Hippocampal formation (tissue), 2 donors: Measurements from ENCODE around the gene OR52B6.
"Not testable (repeated sequence)": the region's sequence is repeated elsewhere in the genome, so short reads cannot be mapped to it uniquely, and the experiment has no call there.

Source experiments
- DNase-seq, 2 donors: peaks; one replicate each; lab custom pipeline; 2025; lab: John Stamatoyannopoulos, UW

Gene OR52B6

GRCh38 chr11:5580577-5580976, at the start of gene OR52B6:
TSS of gene OR52B6 (plus strand) at chr11:5580877. CDS start at chr11:5580877, 0 bp downstream.
- DNase-seq: no peak

GRCh38 chr11:5531053-5531831, 49.4 kb upstream of the OR52B6 start:
- DNase-seq: no peak

DNA sequence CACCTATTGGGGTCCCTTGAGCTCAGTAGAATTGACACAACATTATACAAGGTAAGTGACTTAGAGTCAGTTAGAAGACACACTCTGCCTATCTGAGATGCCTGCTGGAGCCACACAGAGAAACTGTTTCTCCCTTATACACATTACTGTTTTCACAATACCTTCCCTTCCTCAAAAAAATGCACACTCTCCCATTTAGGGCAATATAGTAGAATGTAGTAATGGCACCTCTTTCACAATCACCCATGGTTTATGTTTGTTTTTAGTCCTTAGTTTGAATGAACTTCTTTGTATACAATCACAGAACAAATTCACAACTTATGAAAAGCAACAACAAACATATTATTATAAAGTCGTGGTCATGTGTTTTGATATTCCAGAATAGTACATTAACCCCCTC, 46.6 kb upstream of the OR52B6 start:
- DNase-seq: no peak

GRCh38 chr11:5536482-5536881, 44.2 kb upstream of the OR52B6 start:
- DNase-seq: no peak

DNA sequence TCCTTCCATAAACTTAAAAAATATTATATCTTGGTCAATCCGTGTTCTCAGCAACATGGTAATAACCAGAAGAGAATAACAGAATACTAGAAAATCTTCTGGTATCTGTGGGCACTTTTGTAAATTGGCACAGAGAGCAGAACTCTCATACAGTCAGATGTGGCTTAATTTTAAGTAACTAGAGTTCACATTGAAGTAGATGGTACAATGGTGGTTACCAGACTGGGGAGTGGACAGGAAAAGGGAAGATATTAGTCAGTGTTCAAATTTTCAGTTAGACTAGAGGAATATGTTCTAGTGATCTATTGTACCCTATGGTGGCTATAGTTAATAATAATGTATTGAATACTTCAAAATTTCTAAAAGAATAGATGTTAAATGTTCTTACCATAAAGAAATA, 39.2 kb upstream of the OR52B6 start:
- no peak for DNase-seq

DNA sequence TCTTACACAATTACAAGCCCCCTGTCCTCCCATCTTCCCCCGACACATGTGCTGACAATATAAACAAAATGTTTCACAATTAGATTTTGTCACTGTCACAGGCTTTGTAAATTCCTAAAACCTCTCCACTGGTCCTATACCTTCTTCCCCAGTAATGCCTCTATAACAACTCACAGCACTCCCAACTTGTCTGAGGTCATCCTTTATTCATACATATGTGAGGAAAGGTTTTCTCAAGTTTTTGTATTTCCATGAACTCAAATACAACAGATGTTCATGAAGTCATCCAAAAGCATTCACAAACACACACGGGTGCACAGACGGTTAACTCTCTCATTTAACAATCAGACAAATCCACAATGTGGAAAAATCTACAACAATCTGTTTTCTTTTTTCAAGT, 34.2 kb upstream of the OR52B6 start:
- DNase-seq: no peak

GRCh38 chr11:5547982-5548381, 32.7 kb upstream of the OR52B6 start:
- DNase-seq: no peak

DNA sequence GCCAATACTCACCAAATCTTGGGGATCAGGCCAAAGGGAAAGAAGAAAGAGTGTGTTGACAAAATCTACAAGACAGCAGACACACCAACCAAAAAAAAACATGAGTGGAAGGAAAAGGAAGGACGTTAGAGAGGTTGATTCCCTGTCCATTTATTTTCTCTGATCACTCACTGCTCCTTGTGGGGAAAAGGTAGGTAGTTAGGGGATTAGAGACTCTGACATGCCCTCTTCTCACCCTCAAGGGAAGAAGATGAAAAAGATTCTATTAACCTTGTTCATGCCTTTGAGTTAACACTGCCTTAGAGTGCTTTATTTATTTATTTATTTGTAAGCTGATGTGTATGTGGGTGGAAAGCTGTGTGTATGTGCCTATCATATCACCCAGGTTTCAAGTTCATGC, 32.2 kb upstream of the OR52B6 start, which contains the start of gene OR52H1:
Gene OR52H1 (minus strand): TSS at position 101 of the 400 bp plus-strand sequence. CDS start 3,035 bp downstream, outside the sequence.
- DNase-seq: no peak

- DNase-seq: no peak
These were observed 30.1 kb upstream of the OR52B6 start for GRCh38 chr11:5550440-5551095.

DNA sequence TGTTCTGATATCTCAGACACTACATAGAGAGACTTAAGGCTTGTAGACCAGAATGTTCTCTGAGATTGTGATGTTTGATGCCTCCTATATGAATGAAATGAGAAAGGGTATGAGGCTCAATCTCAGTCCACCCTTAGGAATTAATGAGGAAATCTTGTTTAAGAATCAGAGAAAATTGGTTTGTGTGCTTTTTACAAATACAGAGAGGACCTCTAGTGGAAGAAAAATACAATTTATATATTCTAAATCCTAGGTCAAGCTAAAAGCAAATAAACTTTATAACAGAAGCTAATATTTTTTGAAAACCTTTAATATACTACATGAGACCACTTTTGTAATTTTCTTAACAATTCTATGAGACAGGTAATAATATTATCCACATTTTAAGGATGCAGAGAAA, 27.3 kb upstream of the OR52B6 start:
- DNase-seq: peak in 1 of 2 donors; percentile 11

DNA sequence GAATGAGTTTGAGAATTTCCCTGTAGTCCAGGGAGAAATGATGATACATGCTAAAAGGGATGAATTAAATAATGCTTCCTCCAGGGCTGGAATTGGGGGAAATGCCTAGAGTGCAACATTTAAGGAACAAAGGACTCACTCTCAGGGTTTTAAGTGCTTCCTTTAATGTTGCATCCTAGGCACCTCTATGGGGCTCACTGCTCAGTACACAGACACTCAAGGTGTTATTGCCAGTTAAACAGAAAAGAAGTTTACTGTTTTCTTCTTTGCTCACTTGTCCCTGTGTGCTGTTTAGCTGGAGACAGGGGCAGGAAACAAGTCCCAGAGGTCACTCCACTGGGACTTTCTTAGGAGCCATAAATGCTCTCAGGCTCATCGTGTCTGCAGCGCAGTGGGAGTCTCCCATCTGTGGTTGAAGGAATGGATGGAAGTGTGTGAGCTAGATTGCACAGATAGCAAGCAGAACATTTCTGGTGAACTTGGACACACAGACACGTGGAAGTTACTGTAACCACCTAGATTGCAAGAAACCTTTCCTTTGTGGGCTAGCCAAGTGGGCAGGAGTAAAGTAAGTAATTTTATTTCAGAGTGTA, 24.0 kb upstream of the OR52B6 start:
- no peak for DNase-seq

GRCh38 chr11:5557751-5558150, 22.9 kb upstream of the OR52B6 start:
- DNase-seq: no peak

GRCh38 chr11:5564259-5565019, 16.2 kb upstream of the OR52B6 start:
- DNase-seq: no peak

GRCh38 chr11:5574654-5575053, 6.0 kb upstream of the OR52B6 start:
- no peak for DNase-seq

DNA sequence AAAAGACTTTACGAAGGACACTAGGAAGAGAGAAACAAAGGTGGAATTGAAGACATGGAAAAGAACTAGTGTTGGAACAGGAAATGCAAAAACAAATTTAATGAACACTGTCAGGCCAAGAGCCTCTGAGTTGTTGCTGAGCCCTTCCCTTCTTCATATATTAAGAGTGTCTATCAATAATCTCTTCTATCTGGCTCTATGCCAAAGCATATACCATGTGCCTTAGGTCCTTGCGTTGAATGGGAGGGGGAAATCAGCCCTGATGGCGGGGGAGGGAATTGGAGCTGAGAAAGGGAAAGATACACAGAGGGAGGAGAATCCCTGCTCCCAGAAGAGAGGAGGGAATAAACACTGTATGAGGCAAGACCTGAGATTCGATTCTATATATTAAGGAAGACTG, 5.5 kb upstream of the OR52B6 start:
- no peak for DNase-seq

GRCh38 chr11:5577101-5577500, 3.6 kb upstream of the OR52B6 start:
- no peak for DNase-seq

GRCh38 chr11:5581014-5581413, 337 bp downstream of the OR52B6 start:
- no peak for DNase-seq

DNA sequence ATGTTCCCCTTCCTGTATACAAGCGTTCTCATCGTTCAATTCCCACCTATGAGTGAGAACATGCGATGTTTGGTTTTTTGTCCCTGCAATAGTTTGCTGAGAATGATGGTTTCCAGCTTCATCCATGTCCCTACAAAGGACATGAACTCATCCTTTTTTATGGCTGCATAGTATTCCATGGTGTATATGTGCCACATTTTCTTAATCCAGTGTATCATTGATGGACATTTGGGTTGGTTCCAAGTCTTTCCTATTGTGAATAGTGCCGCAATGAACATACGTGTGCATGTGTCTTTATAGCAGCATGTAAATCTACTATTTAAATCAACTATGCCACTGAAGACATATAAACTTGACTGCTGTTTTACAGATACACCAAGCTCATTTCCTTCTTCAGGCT, 3.8 kb downstream of the OR52B6 start:
- DNase-seq: not testable (repeated sequence)

DNA sequence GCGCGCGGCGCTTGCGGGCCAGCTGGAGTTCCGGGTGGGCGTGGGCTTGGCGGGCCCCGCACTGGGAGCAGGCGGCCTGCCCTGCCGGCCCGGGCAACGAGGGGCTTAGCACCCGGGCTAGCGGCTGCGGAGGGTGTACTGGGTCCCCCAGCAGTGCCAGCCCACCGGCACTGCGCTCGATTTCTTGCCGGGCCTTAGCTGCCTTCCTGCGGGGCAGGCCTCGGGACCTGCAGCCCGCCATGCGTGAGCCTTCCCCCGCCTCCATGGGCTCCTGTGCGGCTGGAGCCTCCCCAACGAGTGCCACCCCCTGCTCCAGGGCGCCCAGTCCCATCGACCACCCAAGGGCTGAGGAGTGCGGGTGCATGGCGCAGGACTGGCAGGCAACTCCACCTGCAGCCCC, 9.2 kb downstream of the OR52B6 start:
- not testable (repeated sequence) for DNase-seq

- DNase-seq: no peak
These were observed 10.9 kb downstream of the OR52B6 start for GRCh38 chr11:5591613-5592012.

DNA sequence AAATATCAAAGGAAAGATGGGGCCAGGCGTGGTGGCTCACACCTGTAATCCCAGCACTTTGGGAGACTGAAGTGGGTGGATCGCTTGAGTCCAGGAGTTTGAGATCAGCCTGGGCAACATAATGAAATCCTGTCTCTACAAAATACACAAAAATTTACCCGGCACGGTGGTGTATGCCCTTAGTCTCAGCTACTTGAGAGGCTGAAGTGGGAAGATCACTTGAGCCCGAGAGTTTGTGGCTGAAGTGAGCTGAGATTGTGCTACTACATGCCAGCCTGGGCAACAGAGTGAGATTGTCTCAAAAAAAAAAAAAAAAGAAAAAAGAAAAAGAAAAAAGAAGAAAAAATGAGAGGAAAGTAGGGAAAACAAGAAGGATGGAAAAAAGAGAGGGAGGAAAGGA, 11.9 kb downstream of the OR52B6 start:
- DNase-seq: no peak

DNA sequence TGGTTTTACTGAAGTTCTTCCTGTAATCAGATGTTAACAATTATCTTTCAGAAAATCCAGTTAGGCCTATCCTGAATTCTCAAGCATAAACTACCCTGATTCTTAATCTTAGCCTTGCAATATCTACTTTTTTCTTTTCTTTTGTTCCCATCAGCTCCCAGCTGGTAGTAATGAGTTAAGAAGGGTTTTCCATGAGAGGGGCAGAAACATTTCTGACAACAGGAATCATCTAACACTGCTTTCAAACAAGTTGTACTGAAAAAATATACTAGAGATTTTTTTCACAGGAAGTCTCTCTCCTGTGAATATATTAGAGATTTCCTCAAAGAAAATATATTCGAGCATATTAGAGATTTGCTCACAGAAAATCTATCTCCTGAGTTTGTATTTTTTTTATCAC, 12.5 kb downstream of the OR52B6 start:
- no peak for DNase-seq
